ENCODE results near the gene EXD3. TPM values are rescaled to one million over a fixed set of nuclear protein-coding genes. Genes with fewer than 3 reads are reported as not detected.

Gene EXD3
- total and polyA plus RNA-seq, 2 donors: 3.4 to 16.8 TPM

DNA sequence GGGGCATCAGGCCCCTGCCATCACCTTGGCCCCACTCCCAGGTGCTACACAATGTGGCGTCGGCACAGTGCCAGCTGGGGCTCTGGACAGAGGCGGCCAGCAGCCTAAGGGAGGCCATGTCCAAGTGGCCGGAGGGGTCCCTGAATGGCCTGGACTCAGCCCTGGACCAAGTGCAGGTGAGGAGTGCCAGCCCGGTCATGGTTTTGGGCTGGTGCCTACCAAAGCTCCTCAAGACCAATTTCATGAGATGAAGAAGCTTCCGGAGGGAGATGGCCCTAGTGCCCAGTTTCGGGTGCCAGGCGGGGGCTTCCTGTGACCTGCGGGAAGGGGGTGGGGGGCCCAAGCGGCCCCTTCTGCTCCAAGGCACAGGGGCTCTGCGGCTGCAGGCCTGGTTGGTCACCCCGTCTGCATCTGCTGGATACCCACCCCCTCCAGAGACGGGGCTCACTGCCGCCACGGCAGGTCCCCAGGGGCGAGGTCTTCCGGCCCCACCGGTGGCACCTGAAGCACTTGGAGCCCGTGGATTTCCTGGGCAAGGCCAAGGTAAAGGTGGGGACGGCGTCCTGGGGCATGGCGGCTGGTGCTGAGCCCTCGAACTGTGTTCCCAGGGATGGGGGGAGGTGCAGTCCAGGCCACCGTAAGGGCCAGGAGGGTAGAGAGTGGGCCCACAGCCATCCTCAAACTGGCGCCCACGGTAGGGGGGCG, 6.0 kb upstream of the EXD3 start:
- Histone ChIP-seq H3K4me1 (ENCODE audit: control insufficient read depth in 2 of 2, insufficient read depth in 2 of 2, low read length in 2 of 2) (peaks cover 0 to 2% of the 10 kb centered on the region in 2 donors), H3K27me3 (ENCODE audit: control insufficient read depth in 2 of 2, insufficient read depth in 1 of 2, low read length in 1 of 2) (peaks cover 5 to 41% of the 10 kb centered on the region in 2 donors), H3K27ac (ENCODE audit: low read depth in 1 of 2, low read length in 1 of 2) (no peak overlapping the region), H3K36me3 (ENCODE audit: control insufficient read depth in 2 of 2, insufficient read depth in 2 of 2, low read length in 1 of 2) (no peaks in the 10 kb centered on the region), H3K4me3 (ENCODE audit: low read length in 2 of 2) (no peak overlapping the region), H3K9me3 (ENCODE audit: control insufficient read depth in 2 of 2, insufficient read depth in 1 of 2, low read length in 1 of 2) (no peaks in the 10 kb centered on the region)
- WGBS: 94% methylated on average over 27 of the region's 27 CpGs
- DNase-seq (ENCODE audit: low read depth in 6 of 9, low spot score in 9 of 9): no peak

DNA sequence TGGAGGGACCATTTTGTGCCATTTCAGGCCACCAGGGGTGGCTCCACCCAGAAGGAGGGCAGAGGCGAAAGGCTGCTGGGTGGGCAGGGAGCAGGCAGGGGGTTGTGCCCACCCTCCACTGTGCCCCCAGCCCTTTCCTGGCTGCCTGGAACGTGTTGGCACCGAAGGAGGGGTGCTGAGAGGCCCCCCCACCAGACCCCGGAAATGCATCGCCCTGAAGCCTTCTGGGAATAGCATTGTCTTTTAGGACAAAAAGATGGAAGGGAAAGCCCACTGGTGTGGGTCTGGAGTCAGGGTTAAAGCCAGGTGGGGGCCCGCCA, 5.3 kb upstream of the EXD3 start:
- no peak overlapping the region for H3K4me3 ChIP-seq (ENCODE audit: low read length in 2 of 2)
- H3K4me1 ChIP-seq (ENCODE audit: control insufficient read depth in 2 of 2, insufficient read depth in 2 of 2, low read length in 2 of 2): peaks cover 2% of the 10 kb centered on the region in 2 donors
- WGBS: 90% methylated on average over 6 of the region's 6 CpGs
- H3K9me3 ChIP-seq (ENCODE audit: control insufficient read depth in 2 of 2, insufficient read depth in 1 of 2, low read length in 1 of 2): no peaks in the 10 kb centered on the region
- no peak overlapping the region for H3K27ac ChIP-seq (ENCODE audit: low read depth in 1 of 2, low read length in 1 of 2)
- H3K36me3 ChIP-seq (ENCODE audit: control insufficient read depth in 2 of 2, insufficient read depth in 2 of 2, low read length in 1 of 2): no peaks in the 10 kb centered on the region
- H3K27me3 ChIP-seq (ENCODE audit: control insufficient read depth in 2 of 2, insufficient read depth in 1 of 2, low read length in 1 of 2): peaks cover 12 to 48% of the 10 kb centered on the region in 2 donors
- DNase-seq (ENCODE audit: low read depth in 6 of 9, low spot score in 9 of 9): no peak

DNA sequence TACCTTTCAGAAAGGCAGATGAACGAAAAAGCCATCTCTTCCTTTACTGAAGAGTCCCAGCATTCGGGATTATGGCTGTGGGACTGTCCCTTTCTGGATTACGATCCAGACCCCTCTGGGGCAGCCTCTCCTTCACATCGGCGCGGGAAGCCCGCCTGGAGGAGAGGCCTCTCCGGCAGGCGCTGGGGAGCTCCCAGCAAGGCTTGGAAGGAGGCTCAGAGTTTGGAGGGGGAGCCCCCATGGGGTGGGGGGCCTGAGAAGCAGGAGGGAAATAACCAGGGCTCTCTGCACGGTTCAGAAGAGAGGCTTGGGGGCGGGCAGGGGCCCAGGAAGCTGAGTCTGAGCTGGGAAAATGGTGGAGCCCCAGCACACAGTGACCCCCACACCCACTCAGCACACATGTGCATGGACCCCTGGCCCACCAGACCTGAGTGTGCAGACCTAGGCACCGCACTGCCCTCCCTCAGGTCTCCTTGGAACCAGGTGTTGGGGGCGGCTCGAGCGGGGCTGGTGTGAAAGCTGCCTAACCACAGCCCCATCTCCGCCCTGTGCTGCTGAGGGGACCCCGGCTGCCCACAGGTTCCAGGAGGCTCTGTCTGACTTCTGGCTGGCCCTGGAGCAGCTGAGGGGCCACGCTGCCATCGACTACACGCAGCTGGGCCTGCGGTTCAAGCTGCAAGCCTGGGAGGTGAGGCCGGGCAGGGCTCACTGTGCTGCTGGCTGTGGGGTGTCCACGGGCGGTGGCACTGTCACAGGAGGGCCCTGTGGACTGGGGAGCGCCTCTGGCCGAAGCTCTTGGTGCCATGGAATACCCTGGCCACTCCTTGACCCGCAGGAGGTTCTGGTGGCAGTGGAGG, 4.7 kb upstream of the EXD3 start:
- Histone ChIP-seq H3K27ac (ENCODE audit: low read depth in 1 of 2, low read length in 1 of 2) (no peak overlapping the region), H3K4me1 (ENCODE audit: control insufficient read depth in 2 of 2, insufficient read depth in 2 of 2, low read length in 2 of 2) (peaks cover 2 to 7% of the 10 kb centered on the region in 2 donors), H3K36me3 (ENCODE audit: control insufficient read depth in 2 of 2, insufficient read depth in 2 of 2, low read length in 1 of 2) (no peaks in the 10 kb centered on the region), H3K27me3 (ENCODE audit: control insufficient read depth in 2 of 2, insufficient read depth in 1 of 2, low read length in 1 of 2) (peaks cover 18 to 52% of the 10 kb centered on the region in 2 donors), H3K9me3 (ENCODE audit: control insufficient read depth in 2 of 2, insufficient read depth in 1 of 2, low read length in 1 of 2) (no peaks in the 10 kb centered on the region), H3K4me3 (ENCODE audit: low read length in 2 of 2) (no peak overlapping the region)
- WGBS: 92% methylated on average over 27 of the region's 27 CpGs
- no peak for DNase-seq (ENCODE audit: low read depth in 6 of 9, low spot score in 9 of 9)

DNA sequence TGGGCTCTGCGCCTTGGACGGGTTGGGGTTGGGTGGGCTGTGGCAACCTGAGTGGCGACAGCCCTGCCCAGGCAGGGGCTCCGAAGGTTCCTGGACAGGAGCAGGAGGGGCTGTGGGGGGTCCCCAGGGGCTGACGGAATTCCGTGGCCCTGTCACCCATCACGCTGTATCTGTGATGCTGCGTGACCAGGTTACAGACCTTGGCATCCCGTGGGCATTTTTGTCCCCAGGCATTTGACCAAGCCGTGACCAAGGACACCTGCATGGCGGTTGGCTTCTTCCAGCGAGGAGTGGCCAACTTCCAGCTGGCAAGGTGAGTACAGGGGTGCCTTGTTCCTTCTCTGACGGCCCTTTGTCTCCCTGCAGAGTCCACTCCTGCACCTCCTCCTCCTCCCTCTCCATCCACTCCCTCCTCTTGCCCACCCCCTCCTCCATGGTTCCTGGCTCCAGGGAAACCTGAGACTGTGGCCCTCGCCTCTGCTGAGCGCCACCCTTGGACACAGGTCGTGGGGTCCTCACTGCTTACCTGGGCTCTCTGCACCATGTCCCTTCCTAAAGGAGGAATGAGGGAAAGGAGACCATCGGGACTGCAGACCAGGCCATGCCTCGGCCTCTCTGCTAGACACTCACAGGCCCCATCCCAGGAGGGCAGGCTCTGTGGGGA, 3.2 kb upstream of the EXD3 start:
- Histone ChIP-seq H3K4me1 (ENCODE audit: control insufficient read depth in 2 of 2, insufficient read depth in 2 of 2, low read length in 2 of 2) (peaks cover 6 to 10% of the 10 kb centered on the region in 2 donors), H3K27me3 (ENCODE audit: control insufficient read depth in 2 of 2, insufficient read depth in 1 of 2, low read length in 1 of 2) (peaks cover 23 to 64% of the 10 kb centered on the region in 2 donors), H3K4me3 (ENCODE audit: low read length in 2 of 2) (no peak overlapping the region), H3K9me3 (ENCODE audit: control insufficient read depth in 2 of 2, insufficient read depth in 1 of 2, low read length in 1 of 2) (no peaks in the 10 kb centered on the region), H3K27ac (ENCODE audit: low read depth in 1 of 2, low read length in 1 of 2) (no peak overlapping the region), H3K36me3 (ENCODE audit: control insufficient read depth in 2 of 2, insufficient read depth in 2 of 2, low read length in 1 of 2) (no peaks in the 10 kb centered on the region)
- 96% methylated on average over 18 of the region's 18 CpGs for WGBS
- no peak for DNase-seq (ENCODE audit: low read depth in 6 of 9, low spot score in 9 of 9)

DNA sequence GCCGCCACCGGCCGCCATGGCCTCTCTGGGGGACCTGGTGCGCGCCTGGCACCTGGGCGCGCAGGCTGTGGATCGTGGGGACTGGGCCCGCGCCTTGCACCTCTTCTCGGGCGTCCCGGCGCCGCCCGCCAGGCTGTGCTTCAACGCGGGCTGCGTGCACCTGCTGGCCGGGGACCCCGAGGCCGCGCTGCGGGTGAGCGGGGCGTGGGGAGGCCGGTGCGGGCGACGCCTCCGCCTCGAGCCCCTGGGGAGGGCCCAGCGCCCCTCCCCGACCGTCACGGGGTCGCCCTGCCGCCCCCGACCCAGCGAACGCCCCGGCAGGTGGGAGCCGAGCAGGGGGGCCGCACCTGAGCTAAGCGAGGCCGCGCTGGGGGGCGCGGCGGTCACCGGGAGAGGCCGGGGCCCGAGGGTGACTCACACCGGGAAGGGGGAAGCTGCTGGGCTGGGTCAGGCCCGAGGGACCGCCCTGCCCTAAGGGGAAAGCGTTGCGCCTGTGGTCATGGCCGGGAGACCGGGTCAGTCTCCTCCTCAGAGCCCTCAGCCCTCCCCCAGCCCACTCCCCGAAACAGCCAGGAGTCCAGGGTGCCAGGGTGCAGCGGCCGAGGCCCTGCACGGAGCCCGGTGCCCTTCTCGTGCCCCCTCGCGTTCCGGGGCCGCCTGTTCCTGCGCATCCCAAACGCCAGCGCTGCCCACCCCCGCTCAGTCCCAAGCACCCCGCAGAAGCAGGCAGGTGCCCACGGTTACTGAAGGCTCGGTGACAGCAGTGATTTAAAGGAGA, 741 bp upstream of the EXD3 start:
- H3K4me3 ChIP-seq (ENCODE audit: low read length in 2 of 2): peak overlapping the region in 1 of 2 donors; percentile 82
- peak overlapping the region in 1 of 2 donors; percentile 65 for H3K27ac ChIP-seq (ENCODE audit: low read depth in 1 of 2, low read length in 1 of 2)
- H3K27me3 ChIP-seq (ENCODE audit: control insufficient read depth in 2 of 2, insufficient read depth in 1 of 2, low read length in 1 of 2): peaks cover 23 to 70% of the 10 kb centered on the region in 2 donors
- H3K4me1 ChIP-seq (ENCODE audit: control insufficient read depth in 2 of 2, insufficient read depth in 2 of 2, low read length in 2 of 2): peaks cover 6 to 10% of the 10 kb centered on the region in 2 donors
- H3K9me3 ChIP-seq (ENCODE audit: control insufficient read depth in 2 of 2, insufficient read depth in 1 of 2, low read length in 1 of 2): no peaks in the 10 kb centered on the region
- H3K36me3 ChIP-seq (ENCODE audit: control insufficient read depth in 2 of 2, insufficient read depth in 2 of 2, low read length in 1 of 2): no peaks in the 10 kb centered on the region
- no peak for DNase-seq (ENCODE audit: low read depth in 6 of 9, low spot score in 9 of 9)
- WGBS: 11% methylated on average over 76 of the region's 77 CpGs

DNA sequence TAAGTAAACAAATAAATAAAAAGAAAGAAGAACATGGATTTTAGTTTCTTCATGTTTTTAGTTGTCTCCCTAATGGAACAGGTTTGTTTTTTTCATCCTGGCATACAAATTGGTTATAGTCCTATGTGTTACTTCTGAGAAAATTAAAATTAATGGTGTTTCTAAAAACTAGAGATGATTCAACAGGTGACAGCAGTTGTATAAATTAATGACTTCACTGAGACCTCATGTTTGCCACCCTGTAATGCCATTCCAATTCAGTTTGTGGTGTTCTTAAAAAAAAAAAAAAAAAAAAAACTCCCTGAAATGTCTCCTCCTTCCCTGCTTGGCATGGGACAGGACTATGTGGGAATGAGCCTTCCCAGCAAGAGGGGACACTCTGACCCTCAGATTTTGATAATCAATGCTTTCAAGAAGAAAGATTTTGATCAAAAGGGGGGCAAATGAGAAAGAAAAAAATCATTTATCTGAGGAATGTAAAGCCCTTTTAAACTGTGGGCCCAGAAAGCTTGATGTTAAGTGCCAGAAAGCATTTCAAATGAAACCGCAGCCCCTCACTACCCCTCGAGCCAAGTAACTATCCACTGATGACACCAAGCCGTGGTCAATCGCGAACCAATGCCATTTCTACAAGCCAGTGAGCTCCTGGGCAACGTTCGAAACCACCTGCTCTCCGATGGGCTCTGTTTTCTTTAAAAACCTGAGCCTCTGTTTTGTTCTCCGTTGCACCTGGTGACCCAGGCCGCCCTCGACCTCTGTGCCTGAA, 941 bp downstream of the EXD3 start:
- Histone ChIP-seq H3K36me3 (ENCODE audit: control insufficient read depth in 2 of 2, insufficient read depth in 2 of 2, low read length in 1 of 2) (no peaks in the 10 kb centered on the region), H3K27ac (ENCODE audit: low read depth in 1 of 2, low read length in 1 of 2) (no peak overlapping the region), H3K27me3 (ENCODE audit: control insufficient read depth in 2 of 2, insufficient read depth in 1 of 2, low read length in 1 of 2) (peaks cover 23 to 63% of the 10 kb centered on the region in 2 donors), H3K4me3 (ENCODE audit: low read length in 2 of 2) (peak overlapping the region; percentile 44 to 82), H3K9me3 (ENCODE audit: control insufficient read depth in 2 of 2, insufficient read depth in 1 of 2, low read length in 1 of 2) (no peaks in the 10 kb centered on the region), H3K4me1 (ENCODE audit: control insufficient read depth in 2 of 2, insufficient read depth in 2 of 2, low read length in 2 of 2) (peaks cover 4 to 10% of the 10 kb centered on the region in 2 donors)
- no peak for DNase-seq (ENCODE audit: low read depth in 6 of 9, low spot score in 9 of 9)
- WGBS: 8% methylated on average over 11 of the region's 11 CpGs

DNA sequence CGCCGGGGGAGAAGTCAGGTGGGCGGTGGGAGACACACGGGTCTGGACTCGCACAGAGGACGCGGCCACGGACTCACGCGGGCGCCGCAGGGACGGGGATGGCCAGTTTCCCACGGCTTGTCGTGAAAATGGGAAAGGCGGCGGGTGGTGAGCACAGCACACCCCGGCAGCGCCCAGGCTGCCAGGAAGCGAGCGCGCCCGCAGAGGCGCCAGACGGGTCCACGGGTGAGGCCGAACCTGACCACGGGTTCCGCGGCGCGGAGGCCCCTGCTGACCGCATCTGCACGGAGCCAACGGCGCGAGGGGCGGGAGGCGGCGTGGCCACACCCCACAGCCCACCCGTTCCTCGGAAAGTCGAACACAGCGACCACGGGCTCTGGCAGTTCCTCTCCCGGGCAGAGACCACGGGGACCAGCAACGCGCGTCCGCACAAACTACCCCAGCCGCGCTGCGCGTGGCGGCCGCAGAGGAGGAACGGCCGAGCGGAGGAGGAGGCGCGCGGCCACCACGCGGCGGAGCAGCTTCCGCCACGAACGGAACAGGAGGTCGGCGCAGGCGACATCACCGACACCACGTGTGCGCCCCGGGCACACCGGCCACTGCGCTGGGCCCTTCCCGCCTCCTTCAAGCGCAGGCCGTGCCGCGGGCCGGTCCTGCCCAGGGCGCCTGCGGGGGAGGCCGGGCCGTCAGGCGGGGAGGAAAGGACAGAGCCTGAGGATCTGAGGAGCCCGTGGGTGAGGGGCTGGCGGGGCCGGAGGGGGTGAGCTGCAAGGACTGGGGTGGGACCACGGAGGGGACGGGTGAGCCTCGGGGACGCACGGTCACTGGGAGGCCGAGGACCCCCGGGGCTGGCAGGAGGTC, 5.6 kb downstream of the EXD3 start:
- Histone ChIP-seq H3K27ac (ENCODE audit: low read depth in 1 of 2, low read length in 1 of 2) (no peak overlapping the region), H3K9me3 (ENCODE audit: control insufficient read depth in 2 of 2, insufficient read depth in 1 of 2, low read length in 1 of 2) (no peaks in the 10 kb centered on the region), H3K4me3 (ENCODE audit: low read length in 2 of 2) (no peak overlapping the region), H3K27me3 (ENCODE audit: control insufficient read depth in 2 of 2, insufficient read depth in 1 of 2, low read length in 1 of 2) (peaks cover 4 to 39% of the 10 kb centered on the region in 2 donors), H3K36me3 (ENCODE audit: control insufficient read depth in 2 of 2, insufficient read depth in 2 of 2, low read length in 1 of 2) (no peaks in the 10 kb centered on the region), H3K4me1 (ENCODE audit: control insufficient read depth in 2 of 2, insufficient read depth in 2 of 2, low read length in 2 of 2) (peaks cover 0 to 5% of the 10 kb centered on the region in 2 donors)
- 90% methylated on average over 99 of the region's 99 CpGs for WGBS
- no peak for DNase-seq (ENCODE audit: low read depth in 6 of 9, low spot score in 9 of 9)
